NCI-H748 (cell line): Measurements from ENCODE around the gene CLCF1.

Experiments used
- DNase-seq: peaks from one replicate; lab custom pipeline; 2025; ENCODE audit not compliant: unreplicated experiment; lab: John Stamatoyannopoulos, UW

Gene CLCF1

GRCh38 chr11:67364169-67364568 is 9.2 kb downstream of the CLCF1 start:
- DNase-seq = no peak

- no peak for DNase-seq
Observed at GRCh38 chr11:67357831-67358670, 15.3 kb downstream of the CLCF1 start.

- DNase-seq = peak; percentile 65
Observed at GRCh38 chr11:67356864-67357561, 16.4 kb downstream of the CLCF1 start.

- no peak for DNase-seq
Observed at GRCh38 chr11:67356387-67356863, 17.0 kb downstream of the CLCF1 start.

GRCh38 chr11:67355794-67356386 is 17.5 kb downstream of the CLCF1 start:
- no peak for DNase-seq

- no peak for DNase-seq
Observed at GRCh38 chr11:67355023-67355793, 18.2 kb downstream of the CLCF1 start.

GRCh38 chr11:67354075-67355022 is 19.0 kb downstream of the CLCF1 start:
- no peak for DNase-seq

GRCh38 chr11:67353317-67354074 is 19.9 kb downstream of the CLCF1 start, which contains the start of gene POLD4:
Gene POLD4 (minus strand): TSS chr11:67353546. CDS start chr11:67353399, 147 bp downstream.
- peak; percentile 95 for DNase-seq

GRCh38 chr11:67352546-67353316 is 20.7 kb downstream of the CLCF1 start:
- peak; percentile 81 for DNase-seq

- peak; percentile 54 for DNase-seq
Observed at GRCh38 chr11:67351275-67352005, 22.0 kb downstream of the CLCF1 start.

GRCh38 chr11:67349928-67350465 is 23.4 kb downstream of the CLCF1 start:
- no peak for DNase-seq

- no peak for DNase-seq
Observed at GRCh38 chr11:67349457-67349856, 23.9 kb downstream of the CLCF1 start.

GRCh38 chr11:67349036-67349435 is 24.4 kb downstream of the CLCF1 start:
- DNase-seq = no peak

- no peak for DNase-seq
Observed at GRCh38 chr11:67347964-67348749, 25.2 kb downstream of the CLCF1 start.

- peak; percentile 64 for DNase-seq
Observed at GRCh38 chr11:67345920-67346819, 27.2 kb downstream of the CLCF1 start.
